Suprapubic skin (tissue), 4 donors: ENCODE measurements around the gene IL18BP. TPM values are rescaled to one million over a fixed set of nuclear protein-coding genes. Genes with fewer than 3 reads are reported as not detected.

Experiments used
- DNase-seq, 2 donors: peaks; one replicate each; pipeline ENCODE4 v3.0.0-alpha.2; 2019; ENCODE audit warnings: low spot score in 2 of 2
- H3K27ac ChIP-seq: fragments of 200-600 bp; sonication (generic); one replicate; pipeline ENCODE4 v1.5.1; 2019
- H3K27me3 ChIP-seq: fragments of 200-600 bp; sonication (generic); one replicate; pipeline ENCODE4 v1.5.1; 2019
- H3K36me3 ChIP-seq: fragments of 200-600 bp; sonication (generic); one replicate; pipeline ENCODE4 v1.5.1; 2019
- H3K4me1 ChIP-seq: fragments of 200-600 bp; sonication (generic); one replicate; pipeline ENCODE4 v1.5.1; 2019
- H3K4me3 ChIP-seq: fragments of 200-600 bp; sonication (generic); one replicate; pipeline ENCODE4 v1.5.1; 2019; ENCODE audit warnings: mild to moderate bottlenecking
- H3K9me3 ChIP-seq: fragments of 200-600 bp; sonication (generic); one replicate; pipeline ENCODE4 v1.5.1; 2019
- CTCF ChIP-seq, 2 donors: fragments of 200-600 bp in 1 of 2; fragments of 450-650 bp in 1 of 2; sonication (generic) in 1 of 2; IDR thresholded peaks; one replicate each; pipeline ENCODE4 v1.5.1; 2016 to 2019; ENCODE audit warnings: antibody characterized with exemption in 2 of 2, mild to moderate bottlenecking in 1 of 2, moderate library complexity in 1 of 2
- EP300 ChIP-seq: sonication (generic); formaldehyde crosslinking; IDR thresholded peaks from one replicate; pipeline ENCODE4 v1.6.1; 2017; ENCODE audit warnings: antibody characterized with exemption
- POLR2A ChIP-seq, 2 donors: fragments of 450-650 bp; IDR thresholded peaks; one replicate each; pipeline ENCODE4 v1.6.1; 2017; ENCODE audit warnings: antibody characterized with exemption in 2 of 2, mild to moderate bottlenecking in 2 of 2, moderate library complexity in 2 of 2
- POLR2AphosphoS5 ChIP-seq, 3 donors: sonication (generic); formaldehyde crosslinking; IDR thresholded peaks; one replicate each; pipeline ENCODE4 v1.6.1; 2017; ENCODE audit warnings: antibody characterized with exemption in 3 of 3
- WGBS: methylation state at CpG from one replicate; pipeline ENCODE4 v1.1.5; 2018; 5-methylcytosine and 5-hydroxymethylcytosine counted together
- total RNA-seq, 4 donors: library from RNA; depleted of rRNA; stranded (reverse); fragments of >200 nt; gene quantifications; one replicate each; pipeline ENCODE4 v1.1.0, GENCODE V29; 2016

The IL18BP gene
- total RNA-seq, 4 donors from 2014 or later: 2.9 to 18.6 (median 7.2) TPM

DNA sequence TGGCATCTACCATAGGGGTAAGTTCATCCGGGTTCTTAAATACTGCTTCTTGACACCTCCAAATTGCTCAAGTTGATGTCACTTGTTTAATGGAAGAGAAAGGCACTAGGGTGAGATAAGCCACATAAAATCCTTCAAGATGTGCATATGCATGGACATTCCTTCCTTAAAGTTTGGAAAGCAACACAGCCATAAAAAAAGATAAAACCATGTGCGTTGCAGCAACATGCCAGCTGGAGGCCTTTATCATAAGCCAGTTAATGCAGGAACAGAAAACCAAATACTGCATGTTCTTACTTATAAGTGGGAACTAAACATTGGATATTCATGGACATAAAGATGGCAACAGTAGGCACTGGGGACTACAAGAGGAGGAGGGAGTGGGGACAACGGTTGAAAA, 8.0 kb upstream of the IL18BP start:
- H3K4me3 ChIP-seq: no peak overlapping the region
- H3K27ac ChIP-seq: no peak overlapping the region
- no peak for TF ChIP-seq POLR2AphosphoS5 (IDR thresholded peaks at IDR 0.05)
- TF ChIP-seq EP300: no peak
- no peak for TF ChIP-seq CTCF (IDR thresholded peaks at IDR 0.05)
- TF ChIP-seq POLR2A (IDR thresholded peaks at IDR 0.05): no peak
- peaks cover 9% of the 10 kb centered on the region for H3K4me1 ChIP-seq
- H3K9me3 ChIP-seq: no peaks in the 10 kb centered on the region
- H3K27me3 ChIP-seq: no peaks in the 10 kb centered on the region
- 55% methylated on average over 3 of the region's 3 CpGs for WGBS
- peaks cover 16% of the 10 kb centered on the region for H3K36me3 ChIP-seq
- DNase-seq: no peak

GRCh38 chr11:71991494-71991893, 7.2 kb upstream of the IL18BP start:
- H3K27me3 ChIP-seq: no peaks in the 10 kb centered on the region
- TF ChIP-seq POLR2AphosphoS5 (IDR thresholded peaks at IDR 0.05): no peak
- TF ChIP-seq CTCF (IDR thresholded peaks at IDR 0.05): no peak
- no peak for TF ChIP-seq POLR2A (IDR thresholded peaks at IDR 0.05)
- no peak for TF ChIP-seq EP300
- no peak overlapping the region for H3K27ac ChIP-seq
- 85% methylated on average over 3 of the region's 3 CpGs for WGBS
- no peaks in the 10 kb centered on the region for H3K9me3 ChIP-seq
- peaks cover 21% of the 10 kb centered on the region for H3K36me3 ChIP-seq
- no peak overlapping the region for H3K4me3 ChIP-seq
- H3K4me1 ChIP-seq: peaks cover 9% of the 10 kb centered on the region
- DNase-seq: no peak

GRCh38 chr11:71992136-71992730, 6.5 kb upstream of the IL18BP start:
- Histone ChIP-seq H3K36me3 (peaks cover 21% of the 10 kb centered on the region), H3K27ac (no peak overlapping the region), H3K9me3 (no peaks in the 10 kb centered on the region), H3K4me1 (peaks cover 9% of the 10 kb centered on the region), H3K4me3 (no peak overlapping the region), H3K27me3 (no peaks in the 10 kb centered on the region)
- WGBS: 78% methylated on average over 3 of the region's 3 CpGs
- TF ChIP-seq POLR2A (IDR thresholded peaks at IDR 0.05) (no peak), EP300 (no peak), CTCF (IDR thresholded peaks at IDR 0.05) (no peak), POLR2AphosphoS5 (IDR thresholded peaks at IDR 0.05) (no peak)
- DNase-seq: no peak

DNA sequence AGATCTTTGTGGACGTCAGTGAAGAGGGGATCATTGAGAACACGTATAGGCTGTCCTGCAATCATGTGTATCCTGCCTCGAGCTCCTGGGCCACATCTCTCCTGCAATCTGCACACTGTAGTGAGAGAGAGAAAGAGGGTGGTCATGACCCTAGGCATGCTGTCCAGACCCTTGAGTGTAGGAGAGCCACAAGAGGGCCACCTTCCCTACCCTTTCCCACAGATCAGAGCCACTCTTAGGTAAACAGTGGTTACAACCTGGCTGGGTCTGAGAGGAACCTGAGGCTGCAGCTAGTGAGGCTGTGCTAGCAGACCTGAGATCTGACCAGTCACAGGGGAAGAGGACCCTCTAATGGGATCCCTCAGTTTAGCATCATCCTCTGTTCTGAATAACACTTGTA, 3.9 kb upstream of the IL18BP start:
- peaks cover 11% of the 10 kb centered on the region for H3K4me1 ChIP-seq
- H3K36me3 ChIP-seq: peaks cover 21% of the 10 kb centered on the region
- no peak for DNase-seq
- H3K27me3 ChIP-seq: no peaks in the 10 kb centered on the region
- H3K4me3 ChIP-seq: no peak overlapping the region
- no peaks in the 10 kb centered on the region for H3K9me3 ChIP-seq
- TF ChIP-seq POLR2A (IDR thresholded peaks at IDR 0.05) (no peak), POLR2AphosphoS5 (IDR thresholded peaks at IDR 0.05) (no peak)
- 91% methylated on average over 3 of the region's 3 CpGs for WGBS
- no peak overlapping the region for H3K27ac ChIP-seq

DNA sequence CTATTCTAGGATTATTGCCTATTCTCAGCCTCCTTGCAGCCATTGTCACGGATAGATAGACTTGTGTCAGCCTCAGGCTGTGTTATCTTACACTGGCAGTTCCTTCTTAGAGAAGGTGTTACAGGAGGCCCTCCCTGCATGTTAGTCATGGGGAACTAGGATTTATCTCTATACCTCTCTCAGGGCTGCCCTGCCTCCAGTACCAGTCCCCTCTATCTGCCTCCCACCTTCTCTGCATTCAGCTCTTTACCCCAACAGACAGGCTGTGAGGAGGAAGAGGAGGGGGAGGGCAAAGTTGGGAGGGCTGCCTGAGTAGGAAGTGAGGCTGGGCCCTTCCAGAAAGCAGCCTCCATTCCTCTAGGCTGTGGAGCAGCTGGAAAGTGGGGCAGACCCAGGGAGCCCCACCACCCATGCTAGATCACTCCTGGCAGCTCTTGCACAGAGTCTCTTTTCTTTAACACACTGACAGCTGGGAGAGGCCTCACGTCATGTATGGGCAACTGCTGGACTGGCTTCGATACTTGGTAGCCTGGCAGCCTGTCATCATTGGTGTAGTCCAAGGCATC, 2.9 kb upstream of the IL18BP start:
- no peaks in the 10 kb centered on the region for H3K27me3 ChIP-seq
- H3K36me3 ChIP-seq: peaks cover 20% of the 10 kb centered on the region
- H3K9me3 ChIP-seq: no peaks in the 10 kb centered on the region
- whole genome bisulfite sequencing: 78% methylated on average over 2 of the region's 3 CpGs
- H3K4me1 ChIP-seq: peaks cover 20% of the 10 kb centered on the region
- no peak overlapping the region for H3K4me3 ChIP-seq
- no peak overlapping the region for H3K27ac ChIP-seq
- no peak for DNase-seq
- TF ChIP-seq EP300 (no peak), POLR2AphosphoS5 (IDR thresholded peaks at IDR 0.05) (no peak), CTCF (IDR thresholded peaks at IDR 0.05) (no peak), POLR2A (IDR thresholded peaks at IDR 0.05) (no peak)
